H1 (cell line): ENCODE data around the gene C2CD4D. TPM values are rescaled to one million over a fixed set of nuclear protein-coding genes. Genes with fewer than 3 reads are reported as not detected.

ENCODE experiments used
- CTCF ChIA-PET: fragments of 300-600 bp; sonication (Branson Sonifier 250); formaldehyde crosslinking; loops from one replicate; lab custom pipeline; 2021; ENCODE audit not compliant: partially characterized antibody; lab: Charles Lee
- POLR2A ChIA-PET: fragments of 300-600 bp; sonication (Branson Sonifier 250); formaldehyde crosslinking; loops from one replicate; lab custom pipeline; 2021; ENCODE audit warnings: inconsistent platforms; ENCODE audit not compliant: partially characterized antibody; lab: Charles Lee
- DNase-seq, 2 experiments: peaks; one replicate each; pipeline versions ENCODE4 v3.0.0 to v3.0.0-alpha.2; 2010 to 2022; ENCODE audit warnings: low spot score in 2 of 2, low read depth in 1 of 2, mixed read lengths in 1 of 2
- FAIRE-seq: peaks from 2 replicates; lab custom pipeline; 2011; peaks lifted over from hg19 to GRCh38; lab: Jason Lieb, UNC
- H2AFZ ChIP-seq: 2 replicates; pipeline ENCODE4 v1.8.1; 2012; ENCODE audit warnings: low read length, inconsistent platforms
- H2AK5ac ChIP-seq: 2 replicates; pipeline ENCODE4 v1.6.1; 2013; ENCODE audit warnings: low read depth, low read length
- H2BK120ac ChIP-seq: replicated peaks from 2 replicates; pipeline ENCODE3; 2013; ENCODE audit warnings: low read depth, low read length, inconsistent platforms
- H2BK12ac ChIP-seq: 2 replicates; pipeline ENCODE4 v1.6.1; 2013; ENCODE audit warnings: low read depth, low read length
- H2BK15ac ChIP-seq: 2 replicates; pipeline ENCODE4 v1.6.1; 2013; ENCODE audit warnings: low read length
- H2BK20ac ChIP-seq: 2 replicates; pipeline ENCODE4 v1.6.1; 2013; ENCODE audit warnings: low read length
- H2BK5ac ChIP-seq: 2 replicates; pipeline ENCODE4 v1.6.1; 2013; ENCODE audit warnings: low read depth, low read length
- H3K14ac ChIP-seq: 2 replicates; pipeline ENCODE4 v1.6.1; 2013; ENCODE audit warnings: inconsistent platforms; ENCODE audit not compliant: insufficient read length
- H3K18ac ChIP-seq: 2 replicates; pipeline ENCODE4 v1.6.1; 2013; ENCODE audit warnings: low read length; ENCODE audit errors: extremely low read depth
- H3K23ac ChIP-seq: 2 replicates; pipeline ENCODE4 v1.6.1; 2013; ENCODE audit warnings: inconsistent platforms; ENCODE audit not compliant: insufficient read length
- H3K23me2 ChIP-seq: 2 replicates; pipeline ENCODE4 v1.6.1; 2013; ENCODE audit warnings: low read depth, low read length
- H3K27ac ChIP-seq: 2 replicates; pipeline ENCODE4 v1.6.1; 2011; ENCODE audit warnings: low read depth, low read length, inconsistent platforms
- H3K27me3 ChIP-seq, 4 experiments: replicated peaks in 1 of 4; 1 replicate in 1 of 4; 2 replicates in 3 of 4; pipeline versions ENCODE4 v1.6.1 to v1.8.1; 2011 to 2013; ENCODE audit warnings: low read length in 3 of 4, mild to moderate bottlenecking in 3 of 4, inconsistent platforms in 2 of 4, mixed read lengths in 2 of 4, moderate library complexity in 1 of 4; ENCODE audit not compliant: control insufficient read depth in 3 of 4, insufficient read depth in 3 of 4; ENCODE audit errors: extremely low read depth in 1 of 4
- H3K36me3 ChIP-seq, 4 experiments: 2 replicates each; pipeline versions ENCODE4 v1.6.1 to v1.8.1; 2011 to 2013; ENCODE audit warnings: mild to moderate bottlenecking in 4 of 4, low read length in 3 of 4, moderate library complexity in 2 of 4, control low read depth in 1 of 4, inconsistent platforms in 1 of 4; ENCODE audit not compliant: insufficient read depth in 4 of 4, control insufficient read depth in 2 of 4
- H3K4ac ChIP-seq: replicated peaks from 2 replicates; pipeline ENCODE3; 2013; ENCODE audit warnings: low read length, low read depth, mixed read lengths, inconsistent platforms; ENCODE audit not compliant: insufficient read length
- H3K4me1 ChIP-seq, 4 experiments: replicated peaks in 1 of 4; 1 replicate in 1 of 4; 2 replicates in 3 of 4; pipeline versions ENCODE4 v1.6.1 to v1.8.1; 2011 to 2013; ENCODE audit warnings: low read length in 3 of 4, inconsistent platforms in 2 of 4, mixed read lengths in 1 of 4; ENCODE audit not compliant: insufficient read depth in 4 of 4, control insufficient read depth in 3 of 4
- H3K4me2 ChIP-seq, 2 experiments: 2 replicates each; pipeline versions ENCODE4 v1.6.1 to v1.8.1; 2011 to 2013; ENCODE audit warnings: low read depth in 2 of 2, low read length in 2 of 2, control low read depth in 1 of 2, inconsistent platforms in 1 of 2, mild to moderate bottlenecking in 1 of 2; ENCODE audit not compliant: insufficient read depth in 1 of 2
- H3K4me3 ChIP-seq, 4 experiments: fragments of 200-600, 300-600 bp in 1 of 4; sonication (generic), shearing (Covaris generic), sonication (Bioruptor Twin) in 1 of 4; 2 replicates each; pipeline versions ENCODE4 v1.5.1 to v1.8.1; 2011 to 2016; ENCODE audit warnings: low read length in 4 of 4, low read depth in 3 of 4, control low read depth in 2 of 4, inconsistent platforms in 2 of 4, mild to moderate bottlenecking in 2 of 4, mixed read lengths in 1 of 4, moderate library complexity in 1 of 4; ENCODE audit not compliant: insufficient read depth in 2 of 4; ENCODE audit errors: extremely low read depth in 1 of 4
- H3K56ac ChIP-seq: replicated peaks from 2 replicates; pipeline ENCODE3; 2013; ENCODE audit warnings: low read depth, mild to moderate bottlenecking, mixed read lengths, low read length, inconsistent platforms; ENCODE audit not compliant: insufficient read length
- H3K79me1 ChIP-seq: 2 replicates; pipeline ENCODE4 v1.6.1; 2013; ENCODE audit warnings: low read depth, low read length, control low read depth
- H3K79me2 ChIP-seq, 2 experiments: 2 replicates each; pipeline versions ENCODE4 v1.6.1 to v1.8.1; 2012 to 2013; ENCODE audit warnings: low read length in 2 of 2, mild to moderate bottlenecking in 2 of 2, inconsistent platforms in 1 of 2; ENCODE audit not compliant: insufficient read depth in 2 of 2, control insufficient read depth in 1 of 2
- H3K9ac ChIP-seq, 4 experiments: replicated peaks in 1 of 4; 1 replicate in 1 of 4; 2 replicates in 3 of 4; pipeline versions ENCODE4 v1.6.1 to v1.8.1; 2011 to 2013; ENCODE audit warnings: low read depth in 3 of 4, low read length in 3 of 4, control low read depth in 2 of 4, mild to moderate bottlenecking in 2 of 4, moderate library complexity in 2 of 4, inconsistent platforms in 1 of 4; ENCODE audit errors: extremely low read depth in 1 of 4
- H3K9me3 ChIP-seq, 2 experiments: 2 replicates each; pipeline versions ENCODE4 v1.6.1 to v1.8.1; 2012 to 2013; ENCODE audit warnings: mild to moderate bottlenecking in 2 of 2, moderate library complexity in 2 of 2, control low read depth in 1 of 2, inconsistent platforms in 1 of 2, low read depth in 1 of 2, low read length in 1 of 2, mixed read lengths in 1 of 2; ENCODE audit not compliant: insufficient read depth in 2 of 2
- H4K20me1 ChIP-seq, 2 experiments: replicated peaks in 1 of 2; 2 replicates each; pipeline versions ENCODE3 to v1.8.1; 2011 to 2013; ENCODE audit warnings: inconsistent platforms in 2 of 2, low read length in 2 of 2, mild to moderate bottlenecking in 1 of 2; ENCODE audit not compliant: insufficient read depth in 2 of 2, control insufficient read depth in 1 of 2
- H4K5ac ChIP-seq: 2 replicates; pipeline ENCODE4 v1.6.1; 2013; ENCODE audit warnings: low read length, low read depth, mixed read lengths, inconsistent platforms; ENCODE audit not compliant: insufficient read length
- H4K8ac ChIP-seq: 2 replicates; pipeline ENCODE4 v1.8.0; 2013; ENCODE audit warnings: mild to moderate bottlenecking, moderate library complexity, low read length, inconsistent platforms; ENCODE audit not compliant: insufficient read depth; ENCODE audit errors: extremely low read depth
- H4K91ac ChIP-seq: replicated peaks from 2 replicates; pipeline ENCODE3; 2013; ENCODE audit warnings: low read length, mixed read lengths, inconsistent platforms; ENCODE audit not compliant: insufficient read length
- CEBPB ChIP-seq: IDR thresholded peaks from 2 replicates; pipeline ENCODE4 v1.6.1; 2012; ENCODE audit warnings: low read depth, low read length
- CREB1 ChIP-seq: IDR thresholded peaks from 2 replicates; pipeline ENCODE4 v1.6.1; 2012; ENCODE audit warnings: inconsistent platforms
- E2F6 ChIP-seq: IDR thresholded peaks from 2 replicates; pipeline ENCODE4 v1.6.1; 2012; ENCODE audit warnings: inconsistent platforms
- SP1 ChIP-seq: IDR thresholded peaks from 2 replicates; pipeline ENCODE4 v1.6.1; 2011; ENCODE audit warnings: low read depth, low read length
- TEAD4 ChIP-seq: IDR thresholded peaks from 2 replicates; pipeline ENCODE4 v1.6.1; 2012; ENCODE audit warnings: low read depth, low read length, inconsistent platforms, mixed read lengths
- WGBS, 2 experiments: shearing (Covaris generic) in 1 of 2; methylation state at CpG; one replicate each; pipeline versions ENCODE4 v1.1.6 to v1.1.7; 2013 to 2015; ENCODE audit warnings: low lambda C conversion rate in 2 of 2, mixed read lengths in 2 of 2, inconsistent platforms in 1 of 2, low coverage in 1 of 2, missing lambda C conversion rate in 1 of 2; ENCODE audit not compliant: insufficient replicate concordance in 2 of 2, insufficient coverage in 1 of 2, insufficient read length in 1 of 2; ENCODE audit errors: extremely low coverage in 1 of 2, missing lambda C conversion rate in 1 of 2; 5-methylcytosine and 5-hydroxymethylcytosine counted together
- polyA plus RNA-seq, 7 experiments: library from polyadenylated mRNA; depleted of rRNA in 3 of 7; stranded (reverse) in 5 of 7; unstranded in 2 of 7; fragments of >200 nt in 5 of 7; fragments of 200-250 nt in 2 of 7; gene quantifications; 1 replicate in 5 of 7; 2 replicates in 1 of 7; 4 replicates in 1 of 7; pipeline versions ENCODE4 v1.2.1 to v1.2.3, GENCODE V29; 2011 to 2013; ENCODE audit warnings: missing spikeins in 2 of 7, mixed read lengths in 2 of 7
- total RNA-seq: library from RNA; stranded (reverse); fragmentation: NEBNext Ultra II Directional; extraction: Animal tissue kit (Norgen Biotek cat#: 25700); gene quantifications from 2 replicates; pipeline ENCODE4 v1.2.1, GENCODE V29; 2021
- TF ChIP-seq, protein P1 (sequence below): IDR thresholded peaks from 2 replicates; pipeline ENCODE4 v1.6.1; 2011; ENCODE audit warnings: low read depth, mild to moderate bottlenecking, low read length; ENCODE audit not compliant: insufficient read depth

C2CD4D gene
- total and polyA plus RNA-seq, 2 of the 8 experiments (the other 6 are each of a cell fraction or from before 2014, with no cell fraction given), result 0.41 to 0.71 TPM

- Histone ChIP-seq H3K27ac (peak overlapping the region; percentile 8; the same call in 1 of the 2 replicates), H2BK12ac (no peak overlapping the region), H2AK5ac (no peak overlapping the region), H2BK20ac (no peak overlapping the region), H4K91ac (no peak overlapping the region), H3K36me3 (no peaks in the 10 kb centered on the region), H3K23ac (no peak overlapping the region), H2AFZ (peak overlapping the region; percentile 35; the same call in 1 of the 2 replicates), H4K8ac (no peak overlapping the region), H3K27me3 (no peaks in the 10 kb centered on the region), H2BK5ac (no peak overlapping the region), H3K14ac (no peak overlapping the region), H3K9me3 (no peaks in the 10 kb centered on the region), H2BK120ac (no peak overlapping the region), H3K56ac (no peak overlapping the region), H3K79me1 (no peaks in the 10 kb centered on the region), H3K4me1 (peaks cover 1 to 5% (median 4%) of the 10 kb centered on the region in 4 experiments; a peak in 3 of 7 replicates), H3K4me3 (no peak overlapping the region), H3K18ac (no peak overlapping the region), H3K23me2 (no peaks in the 10 kb centered on the region), H3K9ac (no peak overlapping the region), H2BK15ac (no peak overlapping the region), H3K4ac (no peak overlapping the region), H4K5ac (no peak overlapping the region), H3K79me2 (no peaks in the 10 kb centered on the region), H3K4me2 (no peak overlapping the region), H4K20me1 (no peaks in the 10 kb centered on the region)
- POLR2A ChIA-PET, result interaction anchor here (0.6 to 2.3 kb wide), 7 partner anchors 8 to 47 kb away, joined by 3 to 7 read pairs (median 4); partner anchors contain the start of gene MRPL9
- FAIRE-seq, result no peak
- WGBS, 2 experiments, result 100% methylated on average over 1 of the region's 1 CpG; no CpG with 5 or more reads in 1 of the 2 experiments
- CTCF ChIA-PET, result interaction anchor here (1.0 to 1.3 kb wide), 2 partner anchors 10 to 26 kb away, joined by 4 to 5 read pairs; no protein-coding TSS in a partner anchor
- DNase-seq, result no peak
- TF ChIP-seq, protein P1, sequence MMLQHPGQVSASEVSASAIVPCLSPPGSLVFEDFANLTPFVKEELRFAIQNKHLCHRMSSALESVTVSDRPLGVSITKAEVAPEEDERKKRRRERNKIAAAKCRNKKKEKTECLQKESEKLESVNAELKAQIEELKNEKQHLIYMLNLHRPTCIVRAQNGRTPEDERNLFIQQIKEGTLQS, result no peak
- peak; percentile 74 for TF ChIP-seq TEAD4
- TF ChIP-seq SP1, result 0 out of 2 replicates have a peak, but pooled peaks have one; percentile 18
- 0 out of 2 replicates have a peak, but pooled peaks have one; percentile 7 for TF ChIP-seq CEBPB
- TF ChIP-seq E2F6, result no peak
- no peak for TF ChIP-seq CREB1
Observed at GRCh38 chr1:151809985-151810556, 29.5 kb downstream of the C2CD4D start.
